ENCODE measurements around the gene BANK1.

BANK1 gene

DNA sequence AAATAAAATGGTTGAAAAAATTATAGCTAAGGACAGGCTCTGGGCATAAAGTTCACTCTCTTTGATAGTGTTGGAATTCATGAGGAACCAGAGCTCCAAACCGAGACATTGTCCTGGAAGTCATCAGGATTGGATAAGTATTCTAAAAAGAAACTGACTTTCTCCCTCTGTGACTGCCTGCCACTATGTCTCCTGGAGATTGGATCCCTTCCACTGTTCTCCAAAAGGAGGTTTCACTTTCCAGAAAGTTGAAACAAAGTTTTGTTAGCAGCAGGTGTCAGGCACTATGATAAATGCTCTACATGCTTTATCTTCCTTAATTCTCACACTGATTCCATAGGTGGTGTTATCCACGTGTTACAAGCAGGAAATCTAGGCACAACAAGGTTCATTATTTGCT lies 16.8 kb downstream of the BANK1 start:
- Histone ChIP-seq H3K4me3 (ENCODE audit: insufficient read length, low read depth) (no peak overlapping the region), H3K9ac (ENCODE audit: insufficient read length, low read depth) (no peak overlapping the region), H3K27me3 (ENCODE audit: insufficient read depth, insufficient read length) (no peaks in the 10 kb centered on the region), H3K36me3 (ENCODE audit: insufficient read depth, insufficient read length, low read length) (no peaks in the 10 kb centered on the region), H3K4me1 (ENCODE audit: insufficient read depth, insufficient read length) (no peaks in the 10 kb centered on the region), H3K9me3 (ENCODE audit: insufficient read depth, low read length) (no peaks in the 10 kb centered on the region)
- no peak for TF ChIP-seq SUZ12 (IDR thresholded peaks at IDR 0.05; ENCODE audit: extremely low read depth, insufficient read depth, insufficient read length)
- no peak for TF ChIP-seq YY1 (IDR thresholded peaks at IDR 0.05; ENCODE audit: insufficient read depth, insufficient read length)
- TF ChIP-seq ZNF274 (IDR thresholded peaks at IDR 0.05; ENCODE audit: low read depth, low read length): no peak
- no peak for DNase-seq (ENCODE audit: low read depth, low spot score)

GRCh38 chr4:101813604-101814003 lies 23.1 kb downstream of the BANK1 start:
- no peak for TF ChIP-seq YY1 (IDR thresholded peaks at IDR 0.05; ENCODE audit: insufficient read depth, insufficient read length)
- TF ChIP-seq ZNF274 (IDR thresholded peaks at IDR 0.05; ENCODE audit: low read depth, low read length): no peak
- no peak for TF ChIP-seq SUZ12 (IDR thresholded peaks at IDR 0.05; ENCODE audit: extremely low read depth, insufficient read depth, insufficient read length)
- Histone ChIP-seq H3K27me3 (ENCODE audit: insufficient read depth, insufficient read length) (no peaks in the 10 kb centered on the region), H3K9me3 (ENCODE audit: insufficient read depth, low read length) (no peaks in the 10 kb centered on the region), H3K36me3 (ENCODE audit: insufficient read depth, insufficient read length, low read length) (no peaks in the 10 kb centered on the region), H3K9ac (ENCODE audit: insufficient read length, low read depth) (no peak overlapping the region), H3K4me3 (ENCODE audit: insufficient read length, low read depth) (no peak overlapping the region), H3K4me1 (ENCODE audit: insufficient read depth, insufficient read length) (no peaks in the 10 kb centered on the region)
- no peak for DNase-seq (ENCODE audit: low read depth, low spot score)

DNA sequence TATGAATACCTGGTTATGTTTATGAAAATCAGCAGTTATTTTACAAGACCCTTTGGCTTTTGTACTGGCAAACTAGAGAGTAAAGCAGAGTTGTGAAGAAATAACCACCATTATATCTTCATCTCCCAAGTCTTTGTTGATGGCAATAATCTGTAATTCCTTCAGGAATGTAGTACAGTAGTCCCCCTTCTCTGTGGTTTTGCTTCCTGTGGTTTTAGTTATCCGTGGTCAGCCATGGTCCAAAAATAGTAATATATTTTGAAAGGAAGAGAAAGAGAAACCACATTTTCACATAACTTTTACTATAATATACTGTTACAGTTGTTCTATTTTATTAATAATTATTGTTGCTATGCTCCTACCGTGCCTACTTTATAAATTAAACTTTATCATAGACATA lies 27.8 kb downstream of the BANK1 start:
- no peak for TF ChIP-seq ZNF274 (IDR thresholded peaks at IDR 0.05; ENCODE audit: low read depth, low read length)
- no peak for TF ChIP-seq SUZ12 (IDR thresholded peaks at IDR 0.05; ENCODE audit: extremely low read depth, insufficient read depth, insufficient read length)
- no peak for TF ChIP-seq YY1 (IDR thresholded peaks at IDR 0.05; ENCODE audit: insufficient read depth, insufficient read length)
- Histone ChIP-seq H3K36me3 (ENCODE audit: insufficient read depth, insufficient read length, low read length) (no peaks in the 10 kb centered on the region), H3K4me1 (ENCODE audit: insufficient read depth, insufficient read length) (no peaks in the 10 kb centered on the region), H3K9ac (ENCODE audit: insufficient read length, low read depth) (no peak overlapping the region), H3K9me3 (ENCODE audit: insufficient read depth, low read length) (no peaks in the 10 kb centered on the region), H3K4me3 (ENCODE audit: insufficient read length, low read depth) (no peak overlapping the region), H3K27me3 (ENCODE audit: insufficient read depth, insufficient read length) (no peaks in the 10 kb centered on the region)
- no peak for DNase-seq (ENCODE audit: low read depth, low spot score)

DNA sequence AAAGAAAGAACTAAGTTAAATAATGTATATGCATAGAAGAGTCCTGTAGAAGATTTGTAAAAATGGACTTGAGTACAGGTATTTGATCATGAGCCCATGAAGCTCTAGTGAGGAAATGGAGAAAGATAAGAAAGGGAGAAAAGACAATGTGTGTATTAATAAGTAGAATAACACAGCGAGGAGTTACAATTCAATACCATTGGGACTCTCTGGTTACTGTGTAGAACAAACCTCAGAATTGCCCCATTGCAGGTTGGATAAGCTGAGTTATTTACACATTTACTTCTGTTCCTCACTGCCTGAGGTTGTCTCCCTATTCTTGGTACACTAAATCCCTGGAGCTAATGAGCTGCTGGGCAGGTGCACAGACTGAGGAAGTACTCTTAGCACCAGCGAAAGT lies 33.3 kb downstream of the BANK1 start:
- DNase-seq (ENCODE audit: low read depth, low spot score): no peak
- Histone ChIP-seq H3K4me3 (ENCODE audit: insufficient read length, low read depth) (no peak overlapping the region), H3K9me3 (ENCODE audit: insufficient read depth, low read length) (no peaks in the 10 kb centered on the region), H3K4me1 (ENCODE audit: insufficient read depth, insufficient read length) (no peaks in the 10 kb centered on the region), H3K27me3 (ENCODE audit: insufficient read depth, insufficient read length) (no peaks in the 10 kb centered on the region), H3K9ac (ENCODE audit: insufficient read length, low read depth) (no peak overlapping the region), H3K36me3 (ENCODE audit: insufficient read depth, insufficient read length, low read length) (no peaks in the 10 kb centered on the region)
- TF ChIP-seq SUZ12 (IDR thresholded peaks at IDR 0.05; ENCODE audit: extremely low read depth, insufficient read depth, insufficient read length): no peak
- TF ChIP-seq ZNF274 (IDR thresholded peaks at IDR 0.05; ENCODE audit: low read depth, low read length): no peak
- TF ChIP-seq YY1 (IDR thresholded peaks at IDR 0.05; ENCODE audit: insufficient read depth, insufficient read length): no peak

DNA sequence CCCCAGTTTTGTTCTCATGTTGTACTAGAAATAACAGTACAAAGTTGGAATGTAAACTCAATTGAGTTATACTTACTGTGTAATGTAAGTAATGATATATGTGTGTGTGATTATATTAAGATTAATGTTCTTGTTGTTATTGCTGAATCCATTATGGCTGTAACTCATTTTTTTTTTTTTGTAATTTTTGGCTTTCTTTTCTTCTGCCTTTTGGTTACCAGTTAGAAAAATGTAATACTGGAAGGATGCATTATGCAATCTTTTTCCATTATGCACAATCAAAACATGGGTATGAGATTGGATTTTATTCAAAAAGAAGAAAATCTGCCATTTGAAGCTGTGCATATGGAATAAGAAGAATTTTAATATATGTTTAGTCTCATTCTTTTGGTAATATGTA lies 34.0 kb downstream of the BANK1 start:
- Histone ChIP-seq H3K27me3 (ENCODE audit: insufficient read depth, insufficient read length) (no peaks in the 10 kb centered on the region), H3K9me3 (ENCODE audit: insufficient read depth, low read length) (no peaks in the 10 kb centered on the region), H3K4me3 (ENCODE audit: insufficient read length, low read depth) (no peak overlapping the region), H3K9ac (ENCODE audit: insufficient read length, low read depth) (no peak overlapping the region), H3K36me3 (ENCODE audit: insufficient read depth, insufficient read length, low read length) (no peaks in the 10 kb centered on the region), H3K4me1 (ENCODE audit: insufficient read depth, insufficient read length) (no peaks in the 10 kb centered on the region)
- TF ChIP-seq SUZ12 (IDR thresholded peaks at IDR 0.05; ENCODE audit: extremely low read depth, insufficient read depth, insufficient read length) (no peak), ZNF274 (IDR thresholded peaks at IDR 0.05; ENCODE audit: low read depth, low read length) (no peak), YY1 (IDR thresholded peaks at IDR 0.05; ENCODE audit: insufficient read depth, insufficient read length) (no peak)
- no peak for DNase-seq (ENCODE audit: low read depth, low spot score)

DNA sequence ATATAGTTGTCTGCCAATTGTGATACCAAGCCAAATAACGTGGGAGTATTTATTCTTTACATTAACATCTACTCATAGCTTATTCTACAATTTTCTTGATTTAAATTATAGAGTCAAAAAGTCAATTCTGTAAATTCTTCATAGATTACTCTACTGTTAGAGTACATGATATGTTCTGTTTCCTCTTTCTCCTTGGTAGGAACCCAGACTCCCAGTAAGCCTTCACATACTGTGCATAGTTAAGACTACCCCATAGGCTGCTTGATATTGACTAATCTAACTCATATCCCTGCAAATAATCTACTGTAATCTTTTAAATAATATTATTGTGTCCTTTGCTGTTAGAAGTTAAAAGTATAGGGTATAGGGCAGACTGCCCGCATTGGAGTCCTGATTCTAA lies 35.4 kb downstream of the BANK1 start:
- no peaks in the 10 kb centered on the region for H3K9me3 ChIP-seq (ENCODE audit: insufficient read depth, low read length)
- TF ChIP-seq YY1 (IDR thresholded peaks at IDR 0.05; ENCODE audit: insufficient read depth, insufficient read length): no peak
- TF ChIP-seq ZNF274 (IDR thresholded peaks at IDR 0.05; ENCODE audit: low read depth, low read length): no peak
- TF ChIP-seq SUZ12 (IDR thresholded peaks at IDR 0.05; ENCODE audit: extremely low read depth, insufficient read depth, insufficient read length): no peak

GRCh38 chr4:101831816-101832215 lies 41.3 kb downstream of the BANK1 start:
- no peaks in the 10 kb centered on the region for H3K9me3 ChIP-seq (ENCODE audit: insufficient read depth, low read length)

More for the DNA sequence above, 35.4 kb downstream of the BANK1 start:
- Histone ChIP-seq H3K36me3 (ENCODE audit: insufficient read depth, insufficient read length, low read length) (no peaks in the 10 kb centered on the region), H3K4me1 (ENCODE audit: insufficient read depth, insufficient read length) (no peaks in the 10 kb centered on the region), H3K27me3 (ENCODE audit: insufficient read depth, insufficient read length) (no peaks in the 10 kb centered on the region), H3K9ac (ENCODE audit: insufficient read length, low read depth) (no peak overlapping the region), H3K4me3 (ENCODE audit: insufficient read length, low read depth) (no peak overlapping the region)
- no peak for DNase-seq (ENCODE audit: low read depth, low spot score)

More at GRCh38 chr4:101831816-101832215, 41.3 kb downstream of the BANK1 start:
- peak; percentile 8 for DNase-seq (ENCODE audit: low read depth, low spot score)
- H3K4me3 ChIP-seq (ENCODE audit: insufficient read length, low read depth): no peak overlapping the region
- no peaks in the 10 kb centered on the region for H3K4me1 ChIP-seq (ENCODE audit: insufficient read depth, insufficient read length)
- H3K27me3 ChIP-seq (ENCODE audit: insufficient read depth, insufficient read length): no peaks in the 10 kb centered on the region
- TF ChIP-seq YY1 (IDR thresholded peaks at IDR 0.05; ENCODE audit: insufficient read depth, insufficient read length) (no peak), ZNF274 (IDR thresholded peaks at IDR 0.05; ENCODE audit: low read depth, low read length) (no peak), SUZ12 (IDR thresholded peaks at IDR 0.05; ENCODE audit: extremely low read depth, insufficient read depth, insufficient read length) (no peak)
- H3K9ac ChIP-seq (ENCODE audit: insufficient read length, low read depth): no peak overlapping the region
- no peaks in the 10 kb centered on the region for H3K36me3 ChIP-seq (ENCODE audit: insufficient read depth, insufficient read length, low read length)

Measured in NT2/D1 (cell line).